Hypothalamus (tissue), 51 donors: Measurements from ENCODE around the gene FGF11.
A peak's percentile ranks its signal among the peaks of the same experiment; 100 is the strongest.
"Not testable (repeated sequence)": the region's sequence is repeated elsewhere in the genome, so short reads cannot be mapped to it uniquely, and the experiment has no call there.

Experiments used
- DNase-seq, 51 donors: peaks; one replicate each; lab custom pipeline; 2025; lab: John Stamatoyannopoulos, UW

FGF11 gene

DNA sequence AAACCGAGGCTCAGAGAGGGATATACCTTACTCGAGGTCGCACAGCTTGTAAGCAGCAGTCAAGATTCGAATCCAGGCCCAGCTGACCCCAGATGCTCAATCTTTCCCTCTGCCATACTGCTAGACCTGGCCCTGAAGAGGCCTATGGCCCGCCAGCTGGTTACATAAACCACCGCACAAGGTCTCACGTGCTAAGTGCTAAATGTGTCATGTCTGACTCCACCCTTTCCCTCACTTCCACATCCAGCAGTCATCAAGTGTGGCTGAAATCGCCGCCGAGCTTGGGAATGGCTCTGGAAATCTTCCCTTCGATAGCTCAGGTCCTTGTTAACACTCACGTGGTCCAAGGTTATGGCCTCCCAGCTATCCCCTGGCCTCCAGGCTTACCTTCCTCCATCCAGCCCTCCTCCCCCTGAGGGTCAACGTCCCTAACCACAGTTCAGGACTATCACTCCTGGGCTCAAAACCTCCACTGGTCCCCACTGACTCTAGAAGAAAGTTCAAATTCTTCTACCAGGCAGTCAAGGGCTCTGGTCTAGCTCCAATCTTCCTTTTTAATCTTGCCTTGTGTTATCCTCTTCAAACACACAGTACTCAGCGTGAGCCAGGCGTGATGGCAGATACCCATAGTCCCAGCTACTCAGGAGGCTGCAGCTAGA is 36.6 kb downstream of the FGF11 start:
- no peak for DNase-seq

DNA sequence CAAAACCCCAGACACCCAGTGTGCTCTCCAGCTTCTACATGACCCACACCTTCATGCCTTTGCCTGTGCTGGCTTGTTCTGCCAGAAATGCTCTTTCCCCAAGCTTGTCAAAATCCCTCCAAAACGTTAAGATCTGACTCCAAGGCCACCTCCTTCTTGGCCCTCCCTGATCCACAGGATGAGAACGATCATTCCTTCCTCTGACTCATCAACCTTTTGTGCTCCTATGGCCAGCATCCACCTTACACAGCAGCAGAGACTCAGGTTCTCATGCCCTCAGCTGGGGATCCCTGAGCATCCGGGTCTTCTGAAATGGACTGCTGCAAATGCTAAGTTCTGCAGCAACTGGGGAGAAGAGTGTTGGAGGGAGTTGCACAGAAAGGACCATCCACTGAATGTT is 37.2 kb downstream of the FGF11 start:
- DNase-seq: no peak

DNA sequence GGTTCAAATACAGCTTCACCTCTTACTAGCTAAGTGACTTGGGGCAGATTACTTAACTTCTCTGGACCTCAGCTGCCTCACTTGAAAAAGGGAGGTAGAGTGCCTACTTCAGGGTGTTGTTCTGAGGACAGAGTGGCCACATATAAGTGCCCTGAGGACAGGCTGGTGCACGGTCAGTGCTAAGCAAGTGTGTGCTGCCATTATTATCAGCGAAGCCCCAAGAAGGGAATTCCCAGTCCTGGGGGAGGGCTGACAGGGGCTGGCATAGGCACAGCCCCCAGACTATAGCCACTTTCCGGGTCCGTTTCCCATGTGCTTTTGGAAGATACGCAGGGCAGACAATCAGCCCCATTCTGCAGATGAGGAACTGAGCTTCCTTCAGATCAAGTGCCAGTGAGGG is 37.6 kb downstream of the FGF11 start:
- DNase-seq: no peak

DNA sequence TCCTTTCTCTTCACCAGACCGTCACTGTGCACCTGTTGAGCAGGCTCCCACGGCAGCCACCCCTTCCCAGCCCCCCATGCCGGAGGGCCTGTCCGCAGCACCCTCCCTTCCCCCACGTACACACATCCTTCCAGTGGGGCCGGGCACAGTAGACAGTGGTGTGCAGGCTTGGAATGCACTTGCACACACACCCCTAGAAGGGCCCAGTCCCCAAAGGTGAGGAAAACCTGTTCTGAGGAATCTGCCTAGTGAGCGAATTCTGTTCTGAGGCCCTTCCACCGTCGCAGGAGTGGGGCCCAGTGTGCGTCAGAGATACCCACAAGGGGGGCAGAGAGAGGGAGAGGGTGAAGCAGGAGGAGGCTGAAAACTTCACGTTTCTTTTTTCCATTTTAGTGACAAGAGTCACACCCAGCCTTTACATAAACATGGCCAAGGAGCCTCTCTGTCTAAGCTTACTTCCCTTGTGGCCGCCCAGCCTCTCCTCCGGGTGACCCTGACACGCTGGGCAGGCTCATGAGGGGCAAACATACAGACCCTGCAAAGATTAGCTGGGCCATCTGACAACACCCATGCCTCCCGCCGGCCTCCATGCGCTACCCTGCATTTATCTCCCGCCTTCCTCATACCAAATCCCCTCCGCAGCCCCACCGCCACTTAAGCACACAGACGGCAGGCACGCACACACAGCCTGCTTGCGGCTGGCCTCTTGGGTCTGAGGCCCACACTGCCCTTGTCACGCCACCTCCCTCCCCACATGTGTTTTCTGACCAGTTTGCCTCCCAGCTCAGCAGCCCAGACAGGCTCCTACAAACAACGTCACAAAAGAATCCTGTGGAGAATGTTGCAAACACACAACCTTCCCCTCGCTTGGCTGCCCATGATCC is 38.3 kb downstream of the FGF11 start:
- DNase-seq: peak in 23 of 51 donors; percentile 6 to 59 (median 42)

DNA sequence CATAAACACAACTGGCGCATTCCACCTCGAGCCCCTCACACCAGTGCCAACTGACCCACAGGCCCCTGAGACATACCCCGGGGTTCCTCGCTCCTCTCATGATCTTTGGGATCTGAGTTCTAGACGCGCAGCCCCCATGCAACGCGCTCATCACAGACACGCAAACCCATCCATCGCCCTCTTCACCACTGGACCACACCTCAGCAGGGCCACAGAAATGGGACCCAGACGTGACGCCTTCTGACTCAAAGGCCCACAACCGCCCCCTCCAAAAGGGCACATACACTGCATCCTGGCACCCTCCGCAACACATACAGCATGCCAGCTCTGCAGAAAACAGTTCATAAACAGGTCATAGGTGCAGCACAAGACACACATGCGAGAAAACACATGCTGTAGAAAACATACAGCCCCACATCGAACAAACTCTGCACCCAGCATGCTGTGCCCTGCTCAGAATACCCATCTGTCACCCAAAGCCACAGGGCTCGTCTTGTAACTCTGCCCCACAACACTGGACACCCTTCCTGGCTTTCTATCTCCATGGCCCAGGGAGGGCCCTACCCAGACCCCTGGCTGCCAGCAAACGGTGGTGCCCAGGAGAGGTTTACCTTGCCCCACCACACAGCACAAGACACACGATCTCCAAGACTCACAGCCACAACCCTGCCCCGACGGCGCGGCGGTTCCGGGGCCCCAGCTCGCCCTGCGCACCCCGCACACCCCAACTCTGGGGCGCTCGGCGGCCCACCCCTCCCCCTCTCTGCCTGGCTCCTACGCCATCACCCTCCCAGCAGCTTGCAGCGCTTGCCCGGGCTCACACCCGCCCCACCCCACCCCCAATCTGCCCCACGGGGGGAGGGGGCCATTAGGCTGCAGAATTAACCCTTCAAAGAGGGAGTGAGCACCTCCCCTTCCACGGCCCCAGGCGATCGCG is 39.2 kb downstream of the FGF11 start:
- peak in 41 of 51 donors; percentile 12 to 79 (median 57) for DNase-seq

DNA sequence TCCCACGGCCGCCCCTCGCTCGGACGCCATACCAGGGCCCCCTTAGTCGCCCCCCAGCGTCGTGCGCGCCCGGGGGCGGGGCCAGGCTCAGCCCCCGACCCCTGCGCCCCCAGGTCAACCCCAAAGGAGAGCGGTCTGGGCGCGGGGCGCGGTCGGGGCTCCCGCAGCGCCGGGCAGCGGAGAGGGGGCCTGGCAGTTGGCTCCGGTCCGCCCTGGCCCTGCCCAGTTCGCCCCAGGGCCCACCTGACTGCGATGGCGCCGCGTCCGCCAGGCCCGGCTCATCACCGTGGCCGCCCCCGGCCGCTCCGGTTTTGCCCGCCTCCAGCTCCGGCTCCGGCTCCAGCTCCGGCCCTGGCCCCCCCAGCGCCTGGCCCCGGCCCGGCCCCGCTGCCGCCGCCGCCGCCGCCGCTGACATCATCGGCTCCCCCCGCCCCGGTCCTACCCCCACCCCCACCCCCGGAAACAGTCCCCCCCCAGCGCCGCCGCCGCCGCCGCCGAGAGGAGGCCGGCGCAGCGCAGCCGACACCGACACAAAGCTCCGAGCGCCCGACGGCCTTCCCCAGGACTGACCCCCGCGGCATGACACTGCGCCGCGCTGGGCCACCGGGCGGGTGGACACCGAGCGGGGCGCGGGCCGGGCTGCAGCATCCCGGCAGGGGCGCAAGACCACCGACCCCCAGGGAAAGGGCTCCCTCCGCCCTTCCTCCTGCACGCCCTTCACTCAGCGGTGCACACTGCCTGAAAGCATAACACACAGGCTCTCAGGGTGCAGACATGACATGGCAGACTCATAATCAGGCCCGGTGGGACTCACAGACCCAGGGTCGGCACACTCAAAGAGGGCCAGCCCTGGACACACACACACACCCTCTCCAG is 40.1 kb downstream of the FGF11 start, which contains the start of gene ZBTB4:
ZBTB4 (minus strand) TSS at position 419 of the 876 bp plus-strand sequence. CDS start 12,830 bp downstream, outside the sequence.
- peak in 41 of 51 donors; percentile 27 to 82 (median 58) for DNase-seq

DNA sequence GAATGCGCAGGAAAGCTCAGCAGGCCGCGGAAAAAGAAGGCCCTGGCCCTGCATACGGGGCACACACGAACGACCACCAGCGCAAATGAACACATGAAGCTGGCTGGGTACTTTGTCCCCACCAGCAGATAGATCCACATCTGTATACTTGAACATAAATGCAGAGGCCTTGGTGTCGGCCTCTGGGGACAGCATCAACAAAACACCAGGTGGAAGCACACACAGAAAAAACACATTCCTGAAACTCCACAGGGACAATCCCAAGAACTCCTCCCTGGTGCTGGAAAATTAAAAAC is 40.7 kb downstream of the FGF11 start:
- DNase-seq: no peak

DNA sequence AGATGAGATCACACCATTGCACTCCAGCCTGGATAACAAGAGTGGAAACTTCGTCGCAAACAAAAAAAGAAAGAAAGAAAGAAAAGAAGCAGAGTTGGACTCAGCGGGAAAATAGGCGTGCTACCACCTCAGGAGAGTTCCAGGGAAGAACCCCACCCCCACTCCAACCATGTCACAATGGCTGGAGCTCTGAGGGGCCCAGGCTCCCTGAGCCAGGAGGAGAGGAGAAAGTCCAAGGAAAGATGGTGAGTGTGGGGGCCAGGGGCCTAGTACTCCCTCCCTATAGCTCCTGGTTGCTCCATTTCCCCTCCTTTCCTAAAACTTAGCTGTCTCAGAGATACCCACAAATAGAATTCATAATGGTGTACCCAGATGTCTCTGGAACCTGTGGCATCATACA is 42.0 kb downstream of the FGF11 start, which contains the start of gene SLC35G6:
SLC35G6 (plus strand) TSS at position 172 of the 400 bp plus-strand sequence; CDS start at position 243, 71 bp downstream.
- not testable (repeated sequence) for DNase-seq

DNA sequence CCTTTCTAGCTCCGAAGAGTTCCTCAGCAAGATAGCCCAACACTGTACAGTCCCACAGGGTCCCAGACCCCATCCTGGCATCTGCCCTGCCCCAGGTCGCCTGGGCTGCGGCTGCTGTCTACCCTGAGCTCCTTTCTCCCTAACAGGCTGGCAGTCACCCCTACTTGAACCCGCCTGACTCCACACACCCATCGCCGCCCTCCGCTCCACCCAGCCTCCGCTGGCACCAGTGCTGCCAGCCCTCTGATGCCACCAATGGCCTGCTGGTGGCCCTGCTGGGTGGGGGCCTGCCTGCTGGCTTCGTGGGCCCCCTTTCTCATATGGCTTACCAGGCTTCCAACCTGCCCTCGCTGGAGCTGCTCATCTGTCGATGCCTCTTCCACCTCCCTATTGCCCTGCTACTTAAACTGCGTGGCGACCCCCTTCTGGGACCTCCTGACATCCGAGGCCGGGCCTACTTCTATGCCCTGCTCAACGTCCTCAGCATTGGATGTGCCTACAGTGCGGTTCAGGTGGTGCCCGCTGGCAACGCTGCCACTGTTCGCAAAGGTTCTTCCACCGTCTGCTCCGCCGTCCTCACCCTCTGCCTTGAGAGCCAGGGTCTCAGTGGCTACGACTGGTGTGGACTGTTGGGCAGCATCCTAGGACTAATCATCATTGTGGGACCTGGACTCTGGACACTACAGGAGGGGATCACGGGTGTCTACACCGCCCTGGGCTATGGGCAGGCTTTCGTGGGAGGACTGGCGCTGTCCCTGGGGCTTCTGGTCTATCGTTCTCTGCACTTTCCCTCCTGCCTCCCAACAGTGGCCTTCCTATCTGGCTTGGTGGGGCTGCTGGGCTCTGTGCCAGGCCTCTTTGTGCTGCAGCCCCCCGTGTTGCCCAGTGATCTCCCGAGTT is 42.8 kb downstream of the FGF11 start:
- DNase-seq: not testable (repeated sequence)

DNA sequence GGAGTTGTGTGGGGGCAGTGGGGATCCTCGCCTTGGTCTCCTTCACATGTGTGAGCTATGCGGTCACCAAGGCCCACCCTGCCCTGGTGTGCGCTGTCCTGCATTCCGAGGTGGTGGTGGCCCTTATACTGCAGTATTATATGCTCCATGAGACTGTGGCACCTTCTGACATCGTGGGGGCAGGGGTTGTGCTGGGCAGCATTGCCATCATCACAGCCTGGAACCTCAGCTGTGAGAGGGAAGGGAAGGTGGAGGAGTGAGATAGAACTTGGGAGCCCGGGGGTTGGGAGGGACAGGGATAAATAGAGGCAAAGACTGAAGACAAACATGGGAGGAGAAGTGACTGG is 43.4 kb downstream of the FGF11 start:
- not testable (repeated sequence) for DNase-seq

DNA sequence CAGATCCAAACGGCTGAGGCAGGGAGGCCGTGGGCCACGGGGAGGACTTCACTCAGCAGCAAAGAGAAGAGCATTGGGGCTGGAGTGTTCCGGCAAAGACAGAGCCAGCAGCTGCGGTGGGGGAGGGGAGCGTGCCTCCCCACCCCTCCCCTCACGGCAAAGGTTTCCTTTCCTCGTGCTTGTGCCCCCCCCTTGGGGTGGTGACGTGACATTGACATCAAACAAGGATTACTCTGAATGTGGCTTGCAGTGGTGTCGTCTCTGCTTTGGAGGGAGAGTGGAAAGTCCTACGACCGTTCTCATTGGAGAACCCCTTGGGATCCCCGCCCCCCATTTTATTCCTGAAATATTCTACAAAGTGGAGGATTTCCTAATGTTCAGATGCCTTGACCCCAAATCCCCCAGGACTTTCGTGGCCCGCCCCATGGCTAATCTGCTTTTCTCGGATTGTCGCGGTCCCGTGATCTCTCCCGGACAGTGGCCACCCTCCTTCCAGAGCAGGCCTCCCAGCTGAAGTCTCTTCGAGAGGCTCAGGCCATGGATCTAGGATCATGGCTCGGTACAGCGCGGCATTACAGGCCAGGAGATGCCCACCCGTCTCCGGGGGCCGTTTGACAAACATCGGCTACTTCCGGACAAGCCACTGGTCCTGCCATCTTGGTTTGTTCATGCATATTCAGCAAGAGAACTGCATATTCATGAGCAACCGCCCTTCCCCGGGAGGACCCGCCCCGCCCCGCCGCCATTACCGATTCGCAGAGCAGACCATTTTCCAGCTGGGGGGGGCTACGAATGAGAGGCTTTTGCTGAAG is 44.1 kb downstream of the FGF11 start:
- DNase-seq: peak; percentile 78 to 100 (median 95)

DNA sequence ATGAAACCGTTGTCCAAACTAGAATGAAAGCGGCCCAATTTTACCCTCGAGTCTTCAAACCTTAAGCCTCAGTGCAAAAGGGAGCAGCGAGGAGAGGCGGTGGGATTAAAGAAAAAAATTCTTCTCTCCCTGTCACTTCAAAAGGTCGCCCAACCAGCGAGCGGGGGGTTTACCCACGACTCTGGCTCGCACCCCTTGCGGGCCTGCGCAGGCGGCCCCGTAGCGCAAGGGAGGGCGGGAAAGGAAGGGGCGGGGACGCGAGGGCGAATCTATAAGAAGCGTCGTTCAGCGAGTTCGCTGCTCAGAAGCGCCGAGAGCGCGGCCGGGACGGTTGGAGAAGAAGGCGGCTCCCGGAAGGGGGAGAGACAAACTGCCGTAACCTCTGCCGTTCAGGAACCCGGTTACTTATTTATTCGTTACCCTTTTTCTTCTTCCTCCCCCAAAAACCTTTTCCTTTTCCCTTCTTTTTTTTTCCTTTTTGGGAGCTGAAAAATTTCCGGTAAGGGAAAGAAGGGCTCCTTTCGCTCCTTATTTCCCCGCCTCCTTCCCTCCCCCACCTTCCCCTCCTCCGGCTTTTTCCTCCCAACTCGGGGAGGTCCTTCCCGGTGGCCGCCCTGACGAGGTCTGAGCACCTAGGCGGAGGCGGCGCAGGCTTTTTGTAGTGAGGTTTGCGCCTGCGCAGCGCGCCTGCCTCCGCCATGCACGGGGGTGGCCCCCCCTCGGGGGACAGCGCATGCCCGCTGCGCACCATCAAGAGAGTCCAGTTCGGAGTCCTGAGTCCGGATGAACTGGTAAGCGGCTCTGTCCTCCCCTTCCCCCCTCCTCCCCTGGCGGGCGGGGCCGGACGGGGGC is 45.0 kb downstream of the FGF11 start, which contains the start of gene POLR2A:
POLR2A (plus strand) TSS at position 300 of the 852 bp plus-strand sequence.
- peak; percentile 87 to 100 (median 97) for DNase-seq

DNA sequence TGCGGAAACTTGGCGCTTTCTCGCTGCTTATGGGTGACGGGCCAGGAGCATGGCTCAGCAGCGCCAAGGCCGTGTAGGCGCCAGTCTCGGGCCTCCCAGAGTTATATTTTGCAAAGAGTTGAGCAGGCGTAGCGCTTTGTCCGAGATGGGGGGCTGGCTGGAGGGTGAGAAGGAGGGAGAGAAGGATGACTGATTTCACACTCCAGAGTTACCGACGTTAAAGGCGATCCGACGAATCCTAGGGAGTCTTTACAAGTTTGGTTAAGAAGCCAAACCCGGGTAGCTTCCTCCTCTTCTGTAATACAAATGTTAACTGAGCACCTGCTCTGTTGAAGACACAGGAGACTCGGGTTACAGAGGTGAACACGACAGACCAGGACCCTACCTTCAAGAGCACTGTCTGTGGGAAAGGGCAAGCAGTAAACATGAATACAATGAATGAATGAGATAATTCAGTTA is 45.6 kb downstream of the FGF11 start:
- no peak for DNase-seq

DNA sequence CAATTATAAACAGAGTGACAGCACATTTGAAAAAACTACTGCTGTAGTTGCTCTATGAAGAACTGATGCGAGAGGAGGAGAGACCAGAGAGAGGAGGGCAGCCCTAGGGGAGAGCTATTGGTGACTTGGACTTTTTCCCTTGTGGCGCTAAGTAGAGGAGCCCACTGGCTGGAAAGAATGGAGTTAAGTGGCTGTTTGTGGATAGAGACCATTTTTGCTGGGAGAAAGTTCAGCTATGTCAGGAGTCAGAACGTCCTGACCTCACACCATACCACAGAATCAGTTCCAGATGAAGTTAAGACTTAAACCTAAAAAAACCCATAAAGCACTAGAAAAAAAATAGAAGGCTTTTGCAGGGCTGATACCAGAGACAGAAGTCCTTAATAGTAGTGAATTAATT is 46.9 kb downstream of the FGF11 start:
- no peak for DNase-seq

DNA sequence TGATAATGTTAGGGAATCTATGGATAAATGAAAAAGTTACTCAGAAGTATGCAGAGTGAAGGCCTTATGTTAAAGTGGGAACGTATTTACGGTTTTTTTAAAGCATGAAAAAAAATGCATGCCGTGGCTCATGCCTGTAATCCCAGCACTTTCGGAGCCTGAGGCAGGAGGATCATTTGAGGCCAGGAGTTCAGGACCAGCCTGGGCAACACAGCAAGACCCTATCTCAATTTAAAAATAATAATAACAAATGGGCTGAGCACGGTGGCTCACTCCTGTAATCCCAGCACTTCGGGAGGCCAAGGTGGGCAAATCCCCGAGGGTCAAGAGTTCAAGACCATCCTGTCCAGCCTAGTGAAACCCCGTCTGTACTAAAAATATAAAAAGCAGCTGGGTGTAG is 50.8 kb downstream of the FGF11 start:
- DNase-seq: no peak

DNA sequence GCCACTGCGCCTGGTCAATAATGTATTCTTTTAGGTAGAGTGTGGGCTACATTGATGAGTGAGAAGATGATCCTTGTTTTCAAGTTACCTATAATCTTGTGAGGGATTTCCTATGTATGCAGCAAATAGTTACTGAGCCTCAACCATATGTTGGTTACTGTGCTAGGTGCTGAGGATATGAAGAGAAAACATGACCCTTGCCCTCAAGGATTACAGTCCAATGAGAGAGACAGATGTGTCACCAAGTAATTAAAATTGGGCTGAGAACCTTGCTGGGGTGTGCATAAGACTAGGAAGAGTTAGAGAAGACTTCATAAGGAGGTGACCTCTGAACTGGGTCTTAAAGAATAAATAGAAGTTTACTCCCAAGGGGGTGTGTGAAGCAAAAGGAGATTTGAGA is 52.3 kb downstream of the FGF11 start:
- no peak for DNase-seq

DNA sequence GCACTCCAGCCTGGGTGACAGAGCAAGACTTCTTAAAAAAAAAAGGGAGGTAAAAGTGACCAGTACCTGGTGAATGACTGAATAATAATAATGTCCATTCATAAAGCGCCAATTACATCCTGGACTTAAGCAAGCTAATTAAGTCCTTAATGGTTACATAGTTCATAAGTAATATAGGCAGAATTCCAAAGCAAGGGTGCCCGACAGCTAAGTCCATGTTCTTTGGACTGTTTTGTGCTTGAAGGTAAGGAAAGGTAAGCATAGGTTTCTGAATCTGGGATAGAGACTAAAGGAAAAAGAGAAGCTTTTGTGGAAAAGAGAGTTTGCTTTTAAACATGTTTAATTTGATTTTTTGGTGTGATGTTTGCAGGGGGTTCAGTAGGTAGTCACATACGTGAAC is 54.6 kb downstream of the FGF11 start:
- no peak for DNase-seq
